ENCODE results near the gene CTNS.

CTNS gene

DNA sequence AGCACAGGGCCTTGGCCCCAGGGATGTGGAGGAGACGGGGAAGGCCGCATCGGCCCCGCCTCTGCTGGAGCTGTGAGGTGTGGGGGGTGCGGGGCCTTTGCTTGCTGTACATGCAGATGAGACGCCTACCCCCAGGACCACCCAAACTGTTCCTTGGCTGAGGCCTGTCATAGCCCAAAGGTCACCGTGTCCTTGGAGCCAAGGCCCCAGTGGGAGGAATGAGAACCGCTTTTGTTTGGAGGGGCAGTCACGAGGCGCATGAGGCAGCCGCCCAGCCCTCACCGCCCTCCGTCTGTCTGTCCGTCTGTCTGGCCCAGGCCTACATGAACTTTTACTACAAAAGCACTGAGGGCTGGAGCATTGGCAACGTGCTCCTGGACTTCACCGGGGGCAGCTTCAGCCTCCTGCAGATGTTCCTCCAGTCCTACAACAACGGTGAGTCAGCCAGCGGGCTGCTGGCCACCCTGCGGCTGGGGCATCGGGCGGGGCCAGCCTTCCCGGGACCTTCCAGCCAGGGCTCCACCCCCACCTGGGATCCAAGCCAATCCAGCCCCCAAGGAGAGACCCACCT is 23.1 kb downstream of the CTNS start:
- no peak for DNase-seq

- no peak for DNase-seq
Measured at GRCh38 chr17:3660311-3660891, 23.8 kb downstream of the CTNS start.

DNA sequence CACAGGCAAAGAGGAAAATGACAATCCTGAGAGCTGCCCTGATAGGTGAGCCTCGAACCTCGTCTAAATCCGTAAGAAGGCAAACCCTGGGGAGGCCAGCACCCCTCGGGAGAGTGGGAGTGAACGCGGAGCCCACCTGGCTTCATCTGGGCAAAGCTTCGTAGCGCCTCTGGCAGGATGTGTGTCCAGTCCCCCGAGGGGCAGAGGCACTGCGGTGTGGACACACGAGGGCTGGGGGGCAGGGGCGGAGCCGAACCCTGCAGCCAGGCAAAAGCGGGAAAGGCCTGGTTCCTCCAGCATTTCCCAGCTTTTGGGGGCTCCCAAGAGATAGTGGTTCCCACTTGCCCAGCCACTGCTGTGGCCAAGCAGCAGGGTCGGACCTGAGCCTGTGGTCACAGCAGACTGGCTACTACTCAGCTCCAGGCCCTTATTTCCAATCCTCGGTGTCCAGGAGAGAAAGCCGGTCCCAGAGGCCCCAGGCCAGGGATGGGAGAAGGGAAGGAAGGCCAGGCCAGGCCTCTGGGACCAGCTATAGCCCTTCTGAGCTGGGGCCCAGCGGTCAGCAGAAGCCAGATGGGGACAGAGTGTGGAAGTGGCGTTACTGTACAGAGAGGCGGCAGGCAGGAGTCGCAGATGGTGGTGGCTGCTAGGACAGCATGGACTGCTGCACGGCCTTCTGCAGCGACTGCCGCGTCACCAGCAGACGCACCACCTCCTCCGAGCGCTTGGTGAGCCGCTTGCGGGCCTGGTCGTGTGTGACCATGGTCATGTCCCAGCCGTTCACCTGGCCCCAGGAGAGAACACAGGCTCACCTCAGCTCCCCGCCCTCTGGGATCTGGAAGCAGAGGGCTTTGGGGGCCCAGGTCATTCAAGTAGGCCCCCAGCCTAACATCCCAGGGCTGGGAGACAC is 26.8 kb downstream of the CTNS start:
- no peak for DNase-seq

DNA sequence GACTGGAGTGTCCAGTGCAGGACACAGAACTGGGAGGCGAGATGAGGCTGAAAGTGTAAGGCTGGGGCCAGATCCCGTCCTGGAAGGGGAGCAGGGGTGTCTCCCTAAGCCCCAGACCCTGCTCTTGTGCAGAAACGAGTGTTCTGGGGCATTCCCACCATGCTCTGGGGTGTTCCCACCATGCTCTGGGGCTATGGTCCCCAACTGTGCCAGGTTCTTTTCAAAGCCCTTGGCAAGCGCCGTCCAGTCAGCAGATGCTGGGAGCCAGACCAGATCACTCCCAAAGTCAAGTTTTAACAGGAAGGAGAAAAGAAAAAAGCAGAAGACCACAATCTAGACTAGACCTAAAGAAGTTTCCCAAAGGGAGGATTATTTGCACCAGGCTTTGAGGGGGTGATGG is 29.3 kb downstream of the CTNS start:
- no peak for DNase-seq

GRCh38 chr17:3666516-3666915 is 30.0 kb downstream of the CTNS start:
- no peak for DNase-seq

DNA sequence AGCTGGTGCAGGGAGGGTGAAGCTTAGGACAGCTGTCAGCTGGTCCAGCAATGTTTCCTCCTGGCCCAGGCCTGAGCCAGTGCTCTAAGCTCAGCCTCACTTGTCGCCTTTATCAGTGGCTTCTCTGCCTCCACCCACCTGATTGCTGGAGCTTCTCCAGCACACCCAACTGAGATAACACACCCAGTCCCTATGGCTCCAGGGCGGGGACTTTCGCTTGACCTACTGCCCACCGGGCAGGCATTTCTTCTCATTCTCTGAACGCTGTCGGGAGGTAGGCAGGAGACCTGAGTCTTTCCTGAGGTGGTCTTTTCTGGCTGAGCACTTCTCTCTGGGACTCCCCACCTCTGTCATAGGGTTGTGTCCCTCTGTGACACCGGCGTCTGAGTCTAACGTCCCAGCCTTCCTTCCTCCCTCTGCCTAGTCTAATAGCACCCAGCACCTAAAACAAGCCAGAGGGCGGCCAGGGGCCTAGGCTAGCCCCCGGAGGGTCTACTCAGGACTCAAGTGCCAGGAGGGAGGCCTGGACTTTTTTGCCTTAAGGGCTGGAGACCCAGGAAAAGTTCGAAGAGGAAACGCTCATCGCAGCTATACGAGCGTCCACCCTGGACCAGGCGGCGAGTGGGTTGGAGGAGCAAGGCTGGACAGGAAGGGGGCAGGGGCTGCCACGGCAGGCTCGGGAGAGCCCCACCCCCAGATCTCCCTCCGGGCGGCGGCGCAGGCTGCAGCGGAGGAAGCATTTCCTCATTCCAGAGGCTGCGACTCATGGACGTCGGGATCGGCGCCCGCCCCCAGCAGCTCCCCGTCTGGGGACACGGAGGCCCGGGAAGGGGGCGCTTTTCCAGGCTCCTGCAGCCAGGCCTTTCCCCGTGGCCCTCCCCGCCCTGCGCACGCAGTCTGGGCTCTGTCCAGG is 31.1 kb downstream of the CTNS start:
- peak in 1 of 2 experiments; percentile 63 for DNase-seq

GRCh38 chr17:3668279-3669084 is 31.9 kb downstream of the CTNS start, which contains the start of the genes EMC6 and TAX1BP3:
Gene EMC6 (plus strand): TSS chr17:3668812. CDS start chr17:3669147, 335 bp downstream.
Gene TAX1BP3 (minus strand): TSS chr17:3668578. CDS start chr17:3668526, 52 bp downstream.
- peak; percentile 98 to 99 for DNase-seq

GRCh38 chr17:3669085-3669347 is 32.5 kb downstream of the CTNS start:
- no peak for DNase-seq

- DNase-seq, result no peak
Measured at GRCh38 chr17:3669548-3669947, 33.0 kb downstream of the CTNS start.

- DNase-seq, result no peak
Measured at GRCh38 chr17:3672571-3672970, 36.0 kb downstream of the CTNS start.

DNA sequence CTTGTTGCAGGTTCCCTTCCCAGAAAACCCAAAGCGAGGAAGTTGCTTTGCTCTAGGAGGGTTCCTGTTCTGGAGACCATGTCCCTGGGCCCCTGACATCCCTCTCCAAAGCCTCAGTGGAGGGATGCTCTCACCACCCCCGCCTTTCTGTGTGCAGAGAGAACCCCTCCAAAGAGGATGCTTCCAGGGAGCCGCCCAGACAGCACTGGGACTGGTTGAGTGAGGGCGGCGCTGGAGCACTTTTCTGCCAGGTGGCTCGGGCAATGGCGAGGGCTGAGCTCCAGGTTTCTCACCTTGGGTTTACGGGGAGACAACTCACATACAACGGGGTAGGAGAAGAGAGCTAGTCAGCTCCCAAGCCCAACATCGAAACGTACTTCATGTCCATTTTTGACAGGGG is 39.3 kb downstream of the CTNS start:
- DNase-seq, result no peak

- DNase-seq, result peak; percentile 75 to 87
Measured at GRCh38 chr17:3678095-3678820, 41.7 kb downstream of the CTNS start.

GRCh38 chr17:3678821-3679530 is 42.4 kb downstream of the CTNS start:
- no peak for DNase-seq

DNA sequence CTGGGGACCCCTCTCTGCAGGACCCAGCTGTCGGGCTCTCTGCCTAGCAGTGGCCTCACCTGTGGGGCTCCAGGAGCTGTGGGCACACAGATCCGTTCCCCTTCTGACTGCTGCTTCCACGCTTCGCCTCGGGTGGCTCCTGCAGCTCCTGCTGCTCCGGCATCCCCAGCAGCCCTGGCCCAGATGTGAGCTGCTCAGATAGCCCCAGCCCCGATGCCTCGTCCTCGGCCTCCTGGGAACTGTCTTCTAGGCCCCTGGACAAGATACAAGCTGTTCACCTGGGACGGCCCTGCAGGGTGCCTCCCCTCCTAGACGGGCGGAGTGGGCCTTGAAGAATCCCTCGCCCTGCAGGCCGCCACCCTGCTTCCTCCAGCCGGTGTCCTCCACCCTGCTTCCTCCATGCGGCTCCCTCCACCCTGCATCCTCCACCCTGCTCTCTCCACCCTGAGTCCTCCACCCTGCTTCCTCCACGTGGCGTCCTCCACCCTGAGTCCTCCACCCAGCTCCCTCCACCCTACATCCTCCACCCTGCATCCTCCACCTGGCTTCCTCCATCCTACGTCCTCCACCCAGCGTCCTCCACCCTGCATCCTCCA is 43.1 kb downstream of the CTNS start:
- DNase-seq, result no peak

DNA sequence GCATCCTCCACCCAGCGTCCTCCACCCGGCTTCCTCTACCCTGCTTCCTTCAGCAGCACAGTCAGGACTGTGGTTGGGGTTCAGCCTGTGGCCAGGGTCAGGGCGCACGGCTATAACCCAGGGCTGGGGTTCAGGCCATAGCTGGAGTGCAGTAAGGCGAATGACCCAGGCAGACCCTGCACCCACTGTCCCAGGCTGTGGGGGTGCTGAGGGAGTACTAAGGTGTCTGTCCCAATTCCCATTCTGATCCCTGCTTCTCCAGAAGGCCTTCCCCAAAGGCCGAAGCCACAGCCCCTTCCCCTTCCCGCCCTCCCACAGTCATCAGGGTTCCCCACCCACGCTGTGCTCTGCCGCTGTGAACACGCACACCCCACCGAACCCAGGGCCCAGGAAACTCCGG is 44.5 kb downstream of the CTNS start:
- no peak for DNase-seq

GRCh38 chr17:3681565-3681964 is 45.0 kb downstream of the CTNS start:
- DNase-seq, result no peak

GRCh38 chr17:3682033-3682432 is 45.5 kb downstream of the CTNS start:
- no peak for DNase-seq

DNA sequence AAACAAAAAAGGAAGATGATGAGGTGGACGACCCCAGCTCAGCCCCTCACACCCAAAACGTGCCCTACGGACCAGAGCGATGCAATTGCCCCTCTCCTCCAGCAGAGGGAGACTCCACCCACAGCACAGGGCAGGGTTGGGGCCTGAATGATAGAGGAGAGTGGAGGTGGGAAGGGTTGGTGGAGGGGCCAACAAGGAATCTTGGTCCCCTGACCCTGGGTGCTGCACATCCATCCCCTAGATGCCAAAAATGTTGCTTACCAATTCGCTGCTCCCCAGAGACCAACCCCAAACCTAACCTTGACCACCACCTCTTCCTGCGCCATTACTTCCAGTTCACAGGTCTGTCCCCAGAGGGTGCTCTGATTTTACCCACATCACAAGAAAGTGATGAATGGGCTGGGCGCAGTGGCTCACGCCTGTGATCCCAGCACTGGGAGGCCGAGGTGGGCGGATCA is 46.5 kb downstream of the CTNS start:
- peak; percentile 44 to 49 for DNase-seq

- no peak for DNase-seq
Measured at GRCh38 chr17:3685174-3685573, 48.6 kb downstream of the CTNS start.

DNA sequence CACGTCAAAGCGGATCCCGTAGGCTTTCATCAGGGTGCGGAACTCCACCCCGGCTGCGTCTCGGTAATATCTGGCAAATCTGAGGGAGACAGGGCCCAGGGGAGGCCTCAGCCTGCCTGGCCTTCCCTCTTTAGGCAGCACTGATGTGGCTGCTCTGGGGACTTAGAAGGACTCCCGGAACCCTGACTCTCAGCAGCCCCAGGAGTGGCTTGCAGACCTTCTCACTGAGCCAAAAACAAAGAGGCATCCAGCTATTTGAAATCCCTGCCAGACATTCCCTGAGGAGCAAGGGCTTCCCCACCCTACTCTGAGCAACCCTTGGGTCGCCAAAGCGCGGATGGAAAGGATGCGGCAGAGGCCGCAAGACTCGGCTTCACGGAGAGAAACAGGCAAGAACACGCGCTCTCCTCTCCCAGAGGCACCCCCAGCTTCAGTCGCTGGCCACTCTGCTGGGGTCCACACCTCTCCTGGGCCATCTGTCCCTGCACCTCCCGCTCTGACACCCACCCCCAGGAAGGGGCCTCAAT is 51.5 kb downstream of the CTNS start:
- no peak for DNase-seq

Data from SHP77 (cell line).